Prostate gland (tissue), 2 donors: ENCODE measurements around the gene MOB3A.

Experiments used
- CTCF ChIP-seq, 4 experiments: fragments of 200-600 bp in 2 of 4; fragments of 450-650 bp in 2 of 4; sonication (generic) in 2 of 4; IDR thresholded peaks; 1 replicate in 3 of 4; 2 replicates in 1 of 4; pipeline ENCODE4 v1.5.1; 2016 to 2019; ENCODE audit warnings: antibody characterized with exemption in 4 of 4, mild to moderate bottlenecking in 2 of 4, moderate library complexity in 2 of 4
- POLR2AphosphoS5 ChIP-seq: sonication (generic); formaldehyde crosslinking; IDR thresholded peaks from one replicate; pipeline ENCODE4 v1.6.1; 2017; ENCODE audit warnings: antibody characterized with exemption

GRCh38 chr19:2057484-2058469, 38.3 kb downstream of the MOB3A start:
- no peak for TF ChIP-seq POLR2AphosphoS5
- no peak for TF ChIP-seq CTCF (IDR thresholded peaks at IDR 0.05)
